H1 (cell line): ENCODE data around the gene TESMIN.

ENCODE experiments used
- ATF3 ChIP-seq: IDR thresholded peaks from 2 replicates; pipeline ENCODE4 v1.6.1; 2011; ENCODE audit warnings: low read depth, mild to moderate bottlenecking, low read length; ENCODE audit not compliant: insufficient read depth
- BACH1 ChIP-seq: IDR thresholded peaks from 2 replicates; pipeline ENCODE4 v1.6.1; 2012; ENCODE audit warnings: low read length, improper control_type of control experiment
- BRCA1 ChIP-seq: IDR thresholded peaks from 2 replicates; pipeline ENCODE4 v1.6.1; 2012; ENCODE audit warnings: low read depth, low read length, improper control_type of control experiment
- CHD1 ChIP-seq: IDR thresholded peaks from 2 replicates; pipeline ENCODE4 v1.6.1; 2012; ENCODE audit warnings: low read depth, low read length, improper control_type of control experiment
- CREB1 ChIP-seq: IDR thresholded peaks from 2 replicates; pipeline ENCODE4 v1.6.1; 2012; ENCODE audit warnings: inconsistent platforms
- CTCF ChIP-seq, 3 experiments: IDR thresholded peaks; 1 replicate in 2 of 3; 2 replicates in 1 of 3; pipeline versions ENCODE4 v1.5.1 to v1.6.1; 2011; ENCODE audit warnings: low read length in 3 of 3, mild to moderate bottlenecking in 3 of 3, inconsistent platforms in 2 of 3, low read depth in 1 of 3, moderate library complexity in 1 of 3; ENCODE audit not compliant: insufficient read depth in 1 of 3; ENCODE audit errors: control extremely low read depth in 1 of 3
- GABPA ChIP-seq: IDR thresholded peaks from 2 replicates; pipeline ENCODE4 v1.6.1; 2011; ENCODE audit warnings: mild to moderate bottlenecking, low read length, moderate library complexity, borderline replicate concordance; ENCODE audit not compliant: insufficient read depth
- POLR2A ChIP-seq, 2 experiments: IDR thresholded peaks; 1 replicate in 1 of 2; 2 replicates in 1 of 2; pipeline ENCODE4 v1.6.1; 2011; ENCODE audit warnings: low read depth in 2 of 2, low read length in 2 of 2, mild to moderate bottlenecking in 2 of 2; ENCODE audit errors: control extremely low read depth in 1 of 2
- SIN3A ChIP-seq, 2 experiments: IDR thresholded peaks in 1 of 2; conservative IDR thresholded peaks in 1 of 2; 2 replicates each; pipeline ENCODE4 v1.6.1; 2011 to 2012; ENCODE audit warnings: low read length in 2 of 2, improper control_type of control experiment in 1 of 2, low read depth in 1 of 2, mild to moderate bottlenecking in 1 of 2
- SRF ChIP-seq: IDR thresholded peaks from 2 replicates; pipeline ENCODE4 v1.6.1; 2011; ENCODE audit warnings: mild to moderate bottlenecking, low read depth, low read length, moderate library complexity
- TBP ChIP-seq: IDR thresholded peaks from 2 replicates; pipeline ENCODE4 v1.6.1; 2011; ENCODE audit warnings: low read depth, low read length, improper control_type of control experiment
- YY1 ChIP-seq: IDR thresholded peaks from 2 replicates; pipeline ENCODE4 v1.6.1; 2011; ENCODE audit warnings: low read depth, mild to moderate bottlenecking, low read length

DNA sequence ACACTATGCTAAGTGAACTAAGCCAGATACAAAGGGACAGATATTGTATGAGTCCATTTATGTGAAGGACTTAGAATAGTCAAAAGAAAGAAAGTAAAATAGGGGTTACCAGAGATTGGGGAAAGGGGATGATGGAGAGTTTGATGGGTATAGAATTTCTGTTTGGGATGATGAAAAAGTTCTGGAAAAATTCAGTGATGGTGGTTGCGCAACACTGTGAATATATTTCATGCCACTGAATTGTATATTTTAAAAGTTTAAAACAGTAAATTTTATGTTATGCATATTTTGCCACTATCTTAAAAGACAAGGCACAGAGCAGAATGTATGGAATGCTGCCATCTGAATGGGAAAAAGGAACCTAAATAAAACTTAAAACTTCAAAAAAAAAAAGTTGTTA is 29.2 kb downstream of the TESMIN start:
- no peak for TF ChIP-seq CTCF (IDR thresholded peaks at IDR 0.05; ENCODE audit: control extremely low read depth in 1 of 3, insufficient read depth in 1 of 3, low read depth in 1 of 3, low read length in 3 of 3)
- TF ChIP-seq BRCA1 = no peak
- no peak for TF ChIP-seq SRF
- no peak for TF ChIP-seq CREB1
- no peak for TF ChIP-seq YY1
- no peak for TF ChIP-seq CHD1
- TF ChIP-seq TBP = no peak
- TF ChIP-seq ATF3 = no peak
- TF ChIP-seq GABPA = no peak
- TF ChIP-seq BACH1 = no peak
- no peak for TF ChIP-seq SIN3A (conservative IDR thresholded peaks at IDR 0.05 in 1 of 2, IDR thresholded peaks at IDR 0.05 in 1 of 2; ENCODE audit: low read depth in 1 of 2, low read length in 2 of 2)
- TF ChIP-seq POLR2A (IDR thresholded peaks at IDR 0.05; ENCODE audit: control extremely low read depth in 1 of 2, low read depth in 2 of 2, low read length in 2 of 2) = no peak
